Measurements from ENCODE around the gene EPHA7.

GRCh38 chr6:93295631-93296030, 123.7 kb downstream of the EPHA7 start:
- TF ChIP-seq CTCF (IDR thresholded peaks at IDR 0.05) (no peak), POLR2A (IDR thresholded peaks at IDR 0.05) (no peak)

Data from body of pancreas (tissue), 4 donors.